HepG2 (cell line): ENCODE results near the gene PLPPR3. TPM values are rescaled to one million over a fixed set of nuclear protein-coding genes. Genes with fewer than 3 reads are reported as not detected.

ENCODE experiments used
- ATAC-seq: fragments of 200-7000 bp; cut with Tn5 transposase; 3 replicates; pipeline ENCODE4 v1.9.1; 2020; ENCODE audit warnings: mild to moderate bottlenecking, moderate library complexity
- BruUV-seq: library from RNA; stranded (reverse); fragments of 400-500 nt; replicated peaks from 2 replicates; lab custom pipeline; 2021; lab: Mats Ljungman, UMichigan
- CTCF ChIA-PET: fragments of 300-600 bp; formaldehyde crosslinking; extraction: SDS; loops from one replicate; lab custom pipeline; 2021; ENCODE audit warnings: low total read pairs, inconsistent platforms, low intra/inter-chr PET ratio; lab: Yijun Ruan, JAX
- POLR2A ChIA-PET: fragments of 350-600 bp; sonication (Branson Sonifier 250); formaldehyde crosslinking; loops from one replicate; lab custom pipeline; 2020; ENCODE audit warnings: antibody characterized with exemption, inconsistent platforms; lab: Yijun Ruan, JAX
- DNase-seq: peaks from one replicate; pipeline ENCODE4 v3.0.0-alpha.2; 2015; ENCODE audit warnings: low spot score
- FAIRE-seq: peaks from 3 replicates; lab custom pipeline; 2011; peaks lifted over from hg19 to GRCh38; lab: Jason Lieb, UNC
- H2AFZ ChIP-seq: one replicate; pipeline ENCODE4 v1.6.1; 2011; ENCODE audit warnings: low read length, inconsistent platforms
- H3K27ac ChIP-seq: fragments of 300-600 bp; 3 replicates; pipeline ENCODE4 v1.8.0; 2011; ENCODE audit warnings: mixed run types, mild to moderate bottlenecking, mixed read lengths, low read length, inconsistent platforms; ENCODE audit not compliant: insufficient read depth; ENCODE audit errors: extremely low read length
- H3K27me3 ChIP-seq, 2 experiments: fragments of 200-600 bp in 1 of 2; 2 replicates in 1 of 2; 3 replicates in 1 of 2; pipeline versions ENCODE4 v1.6.0 to v1.8.0; 2011; ENCODE audit warnings: low read length in 2 of 2, mild to moderate bottlenecking in 2 of 2, moderate library complexity in 2 of 2, inconsistent platforms in 1 of 2; ENCODE audit not compliant: insufficient read depth in 2 of 2, control insufficient read depth in 1 of 2
- H3K36me3 ChIP-seq, 2 experiments: fragments of 200-600 bp in 1 of 2; replicated peaks in 1 of 2; 2 replicates in 1 of 2; 3 replicates in 1 of 2; pipeline versions ENCODE4 v1.5.1 to v1.8.0; 2011; ENCODE audit warnings: low read length in 2 of 2, inconsistent platforms in 1 of 2; ENCODE audit not compliant: insufficient read depth in 2 of 2, control insufficient read depth in 1 of 2
- H3K4me1 ChIP-seq: 2 replicates; pipeline ENCODE4 v1.5.1; 2012; ENCODE audit warnings: low read length, inconsistent platforms; ENCODE audit not compliant: insufficient read depth
- H3K4me2 ChIP-seq: 2 replicates; pipeline ENCODE4 v1.6.0; 2011; ENCODE audit warnings: low read depth, low read length, inconsistent platforms
- H3K4me3 ChIP-seq, 3 experiments: fragments of 200-600 bp in 1 of 3; sonication (generic), shearing (Covaris generic) in 1 of 3; replicated peaks in 1 of 3; 2 replicates each; pipeline ENCODE4 v1.5.1; 2011 to 2016; ENCODE audit warnings: low read length in 3 of 3, inconsistent platforms in 2 of 3, low read depth in 2 of 3, mild to moderate bottlenecking in 2 of 3, control low read depth in 1 of 3, mixed read lengths in 1 of 3; ENCODE audit not compliant: insufficient read depth in 1 of 3
- H3K79me2 ChIP-seq: one replicate; pipeline ENCODE4 v1.6.1; 2011; ENCODE audit warnings: low read length, inconsistent platforms; ENCODE audit not compliant: insufficient read depth
- H3K9ac ChIP-seq: 2 replicates; pipeline ENCODE4 v1.6.0; 2011; ENCODE audit warnings: mild to moderate bottlenecking, low read depth, low read length, inconsistent platforms; ENCODE audit not compliant: insufficient read depth
- H3K9me3 ChIP-seq: 2 replicates; pipeline ENCODE4 v1.5.1; 2012; ENCODE audit warnings: mild to moderate bottlenecking, low read length
- H4K20me1 ChIP-seq: 2 replicates; pipeline ENCODE4 v1.6.0; 2011; ENCODE audit warnings: inconsistent platforms, mild to moderate bottlenecking, low read length, moderate library complexity; ENCODE audit not compliant: insufficient read depth
- E2F5 ChIP-seq: sonication (generic); formaldehyde crosslinking; conservative IDR thresholded peaks from 2 replicates; pipeline ENCODE4 v1.4.0; 2020; ENCODE audit warnings: missing genetic modification reagents
- PRDM4 ChIP-seq: sonication (generic); formaldehyde crosslinking; IDR thresholded peaks from 2 replicates; pipeline ENCODE4 v1.9.0; 2021; ENCODE audit warnings: missing genetic modification reagents, borderline replicate concordance
- U2AF2 ChIP-seq: fragments of 200-400 bp; formaldehyde crosslinking; IDR thresholded peaks from 2 replicates; pipeline ENCODE4 v1.6.1; 2017; ENCODE audit warnings: low read depth, mild to moderate bottlenecking, low read length
- ZMYM3 ChIP-seq: sonication (generic); formaldehyde crosslinking; IDR thresholded peaks from 2 replicates; pipeline ENCODE4 v1.5.1; 2020; ENCODE audit warnings: mild to moderate bottlenecking, missing genetic modification reagents
- ZNF513 ChIP-seq: sonication (generic); formaldehyde crosslinking; conservative IDR thresholded peaks from 2 replicates; pipeline ENCODE4 v1.5.0; 2020; ENCODE audit warnings: missing genetic modification reagents
- ZNF577 ChIP-seq: sonication (generic); formaldehyde crosslinking; IDR thresholded peaks from 2 replicates; pipeline ENCODE4 v1.4.0; 2020; ENCODE audit warnings: mild to moderate bottlenecking, low read depth, missing genetic modification reagents, borderline replicate concordance
- ZNF646 ChIP-seq: sonication (generic); formaldehyde crosslinking; IDR thresholded peaks from 2 replicates; pipeline ENCODE4 v1.9.0; 2021; ENCODE audit warnings: mild to moderate bottlenecking, missing genetic modification reagents
- ZNF768 ChIP-seq: sonication (generic); formaldehyde crosslinking; IDR thresholded peaks from 2 replicates; pipeline ENCODE4 v1.4.0; 2020; ENCODE audit warnings: missing genetic modification reagents
- WGBS: methylation state at CpG from one replicate; pipeline ENCODE4 v1.1.6; 2017; ENCODE audit warnings: low lambda C conversion rate; 5-methylcytosine and 5-hydroxymethylcytosine counted together
- in situ Hi-C: cut with HindIII; loops from 2 replicates; pipeline ENCODE4 v1.10.0; 2017; ENCODE audit warnings: low pct_unique_long_range_greater_than_20kb; ENCODE audit not compliant: extremely low pct_ligation_motif_present
- intact Hi-C: fragments of 100-400 bp; cut with micrococcal nuclease; formaldehyde crosslinking; loops from one replicate; pipeline ENCODE4 v1.10.0; 2022; ENCODE audit not compliant: unreplicated experiment
- polyA plus RNA-seq, 8 experiments: library from polyadenylated mRNA; depleted of rRNA in 3 of 8; stranded (reverse) in 7 of 8; unstranded in 1 of 8; fragments of >200 nt; fragmentation: Illumina TruSeq in 4 of 8; extraction: Trizol in 4 of 8; gene quantifications; 2 replicates each; pipeline versions ENCODE4 v1.2.1 to v1.2.3, GENCODE V29; 2011 to 2016; ENCODE audit warnings: low read depth in 4 of 8, missing spikeins in 1 of 8, mixed read lengths in 1 of 8; ENCODE audit not compliant: insufficient read depth in 1 of 8
- total RNA-seq, 5 experiments: library from RNA; depleted of rRNA; stranded (reverse); fragments of >200 nt; fragmentation: Illumina TruSeq; extraction: Trizol; gene quantifications; 2 replicates each; pipeline ENCODE4 v1.2.3, GENCODE V29; 2016; ENCODE audit warnings: low read depth in 1 of 5

Gene PLPPR3
- total and polyA plus RNA-seq, 2 of the 13 experiments (the other 11 are each of a cell fraction or from before 2014, with no cell fraction given), result 0.07 to 0.16 TPM

- no peak for TF ChIP-seq PRDM4 (CRISPR knock-in tag)
Measured at GRCh38 chr19:834216-834615, 12.5 kb upstream of the PLPPR3 start (continued).

GRCh38 chr19:831407-832369, 9.9 kb upstream of the PLPPR3 start:
- H3K4me2 ChIP-seq, result peak overlapping the region; percentile 42
- H3K9ac ChIP-seq, result no peak overlapping the region
- CTCF ChIA-PET, result no interaction called here
- no peak for DNase-seq
- H2AFZ ChIP-seq, result no peak overlapping the region
- H3K36me3 ChIP-seq, result no peaks in the 10 kb centered on the region
- H3K27me3 ChIP-seq, result peaks cover 13 to 47% of the 10 kb centered on the region in 2 experiments
- intact Hi-C loops (no loop called here), in situ Hi-C loops (no loop called here)
- WGBS, result 1% methylated on average over 8 of the region's 38 CpGs
- no TSS peak for BruUV-seq
- H3K27ac ChIP-seq, result no peak overlapping the region
- POLR2A ChIA-PET, result interaction anchor here (1.0 kb wide), 1 partner anchor 33 kb away, joined by 3 read pairs; no protein-coding TSS in a partner anchor
- H3K4me3 ChIP-seq, result peak overlapping the region in 1 of 3 experiments; percentile 33; a peak in 1 of 6 replicates
- H3K9me3 ChIP-seq, result no peaks in the 10 kb centered on the region
- FAIRE-seq, result no peak
- peaks cover 27% of the 10 kb centered on the region for H3K4me1 ChIP-seq
- H4K20me1 ChIP-seq, result no peaks in the 10 kb centered on the region
- ATAC-seq, result peak; percentile 29
- H3K79me2 ChIP-seq, result no peaks in the 10 kb centered on the region
- TF ChIP-seq U2AF2 (no peak), ZNF768 (CRISPR knock-in tag) (peak; percentile 99), ZMYM3 (CRISPR knock-in tag) (peak; percentile 76), E2F5 (CRISPR knock-in tag) (no peak), ZNF646 (CRISPR knock-in tag) (no peak), ZNF513 (CRISPR knock-in tag) (no peak), ZNF577 (CRISPR knock-in tag) (no peak)
